ENCODE measurements around the gene CREG2.
A peak's percentile ranks its signal among the peaks of the same experiment; 100 is the strongest.

CREG2 gene

GRCh38 chr2:101387151-101387834 lies at the start of gene CREG2:
TSS of gene CREG2 (minus strand) at chr2:101387503. CDS start at chr2:101387457, 46 bp downstream.
- DNase-seq: peak; percentile 28

DNA sequence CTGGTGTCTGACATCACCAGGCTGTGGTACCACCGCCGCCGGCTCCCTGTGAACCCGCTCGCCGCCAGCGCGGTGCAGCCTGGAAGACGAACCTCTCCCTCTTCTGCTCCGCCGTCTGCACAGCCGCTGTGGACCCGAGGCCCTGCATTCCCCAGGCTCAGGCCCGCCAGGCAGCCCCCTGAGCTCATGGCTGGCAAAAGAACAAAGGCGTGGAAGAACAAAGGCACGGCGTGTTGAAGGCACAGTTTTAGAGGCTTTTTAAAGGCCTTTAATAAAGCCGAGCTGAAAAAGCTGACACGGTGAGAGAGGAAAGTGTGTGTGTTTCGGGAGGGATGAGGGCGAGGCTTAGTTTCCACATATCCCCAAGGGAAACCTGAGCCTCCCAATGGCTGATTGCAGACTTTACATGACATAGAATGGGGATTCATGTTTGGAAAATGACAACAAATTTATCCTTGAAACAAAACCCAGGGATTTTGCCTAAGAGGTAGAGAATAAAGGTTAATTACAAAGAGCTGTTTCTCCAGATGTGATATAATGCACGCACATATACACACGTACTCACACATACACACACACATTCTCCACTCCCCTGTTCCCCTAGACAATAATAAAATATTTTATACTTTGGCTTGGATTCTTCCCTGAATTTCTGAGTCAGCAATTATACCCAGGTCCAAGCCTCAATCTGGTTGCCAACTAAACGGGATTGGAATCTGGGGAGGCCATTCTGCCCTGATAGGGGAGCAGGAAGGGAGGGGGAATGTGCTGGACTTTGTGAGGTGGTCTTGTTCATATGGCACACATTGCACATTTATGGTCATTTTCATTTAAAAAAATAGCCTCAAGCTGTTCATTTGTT lies 47.9 kb upstream of the CREG2 start:
- DNase-seq: no peak

DNA sequence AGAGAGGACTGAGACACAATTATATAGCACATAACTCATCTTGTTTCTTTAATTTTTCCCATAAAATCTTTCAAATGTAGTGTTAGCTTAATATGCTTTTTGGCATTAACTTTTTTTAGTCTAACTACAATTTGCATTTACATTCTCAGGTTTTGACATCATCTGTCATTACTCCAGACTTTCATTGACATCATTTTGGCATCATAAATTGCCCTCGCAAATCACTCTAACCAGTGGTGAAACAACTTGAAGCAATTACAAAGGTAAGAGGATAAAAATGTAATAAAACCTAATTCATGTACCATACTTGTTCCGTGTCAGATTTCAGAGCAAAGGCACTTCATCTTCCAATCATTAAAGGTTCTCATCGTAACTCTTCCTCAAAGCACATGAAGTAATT lies 46.2 kb upstream of the CREG2 start:
- DNase-seq: no peak

DNA sequence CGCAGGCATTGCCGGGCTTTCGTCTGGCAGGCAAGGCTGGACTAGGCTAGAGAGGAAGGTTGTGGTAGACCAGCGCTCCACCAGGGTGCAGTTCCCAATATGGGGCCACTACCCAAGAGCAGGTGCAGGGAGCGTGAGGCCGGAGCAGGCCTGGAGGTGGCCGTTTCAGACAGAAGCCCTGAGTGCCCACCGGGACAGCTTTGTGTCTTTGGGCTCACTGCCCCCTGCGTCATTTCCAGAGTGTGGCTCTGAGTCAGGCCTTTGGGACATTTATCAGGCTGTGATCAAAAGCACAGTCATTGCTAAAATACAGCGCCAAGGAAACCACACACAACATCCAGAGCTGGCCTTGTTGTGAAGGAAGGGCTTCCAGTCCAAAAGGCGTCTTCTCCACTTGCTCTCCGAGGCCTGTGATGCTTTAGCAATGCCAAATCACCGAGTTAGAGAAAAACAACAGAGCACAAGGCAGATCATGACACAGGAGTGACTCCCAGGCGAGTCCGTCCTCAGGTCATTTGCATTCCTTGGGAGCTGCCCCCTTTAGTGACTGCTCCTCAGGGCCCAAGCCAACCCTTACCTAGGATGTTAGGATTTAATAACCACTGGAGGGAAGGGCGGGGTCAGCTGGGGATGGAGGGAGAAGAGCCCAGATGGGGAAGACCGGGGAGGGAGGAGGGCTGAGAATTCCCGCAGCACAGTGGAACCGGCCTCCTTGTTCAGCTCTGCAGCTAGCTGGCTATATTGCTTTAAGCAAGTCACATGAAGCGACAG lies 45.3 kb upstream of the CREG2 start:
- no peak for DNase-seq

DNA sequence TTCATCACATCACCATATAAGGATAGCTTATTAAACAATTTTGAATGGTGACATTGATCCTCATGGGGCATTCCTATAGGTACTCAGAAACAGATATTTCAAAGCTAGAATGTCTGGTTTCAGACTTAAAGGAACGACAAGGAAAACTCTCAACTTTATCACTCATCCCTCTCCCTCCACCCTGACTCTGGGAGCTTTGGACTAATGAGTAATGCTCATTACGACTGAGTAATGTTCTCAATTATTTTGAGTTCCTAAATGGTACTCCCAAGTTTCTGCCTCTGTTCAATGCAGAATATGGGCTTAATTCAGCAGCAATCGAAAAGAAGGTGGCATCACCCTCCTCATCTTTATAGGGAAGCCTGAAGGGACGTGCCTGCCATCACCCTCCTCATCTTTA lies 44.2 kb upstream of the CREG2 start:
- no peak for DNase-seq

DNA sequence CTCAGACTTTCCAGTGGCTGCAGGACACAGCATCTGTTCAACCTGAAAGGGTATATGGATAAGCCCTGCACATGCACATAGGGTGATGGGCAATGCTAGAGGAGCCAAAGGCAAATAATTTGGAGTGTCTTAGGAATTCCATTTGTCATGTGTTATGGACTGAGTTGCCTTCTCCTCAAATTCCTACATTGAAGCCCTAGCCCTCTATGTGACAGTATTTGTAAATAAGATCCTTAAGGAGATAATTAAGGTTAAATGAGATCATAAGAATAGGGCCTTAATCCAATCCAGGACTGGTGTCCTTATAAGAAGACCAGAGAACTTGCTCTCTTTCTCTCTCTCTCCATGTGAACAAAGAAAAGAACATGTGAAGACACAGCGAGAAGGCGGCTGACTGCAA lies 42.9 kb upstream of the CREG2 start:
- DNase-seq: no peak

DNA sequence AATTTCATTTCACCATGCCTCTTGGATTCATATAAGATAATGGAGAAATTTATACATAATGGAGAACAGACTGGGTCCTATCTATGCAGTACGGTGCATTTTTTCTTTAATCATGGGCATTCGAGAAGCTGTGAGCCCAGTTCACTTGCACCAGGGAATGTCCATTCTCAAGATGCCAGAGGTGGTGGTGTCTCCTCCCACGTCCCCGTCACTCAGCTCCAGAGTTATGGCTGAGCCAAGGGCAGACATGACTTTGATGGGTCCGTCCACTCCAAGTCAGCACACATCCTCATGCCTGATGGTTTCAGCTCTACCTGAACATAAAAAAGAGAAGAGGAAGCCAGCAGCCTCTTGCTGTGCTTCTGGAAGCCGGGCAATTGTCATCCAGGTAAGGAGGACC lies 42.1 kb upstream of the CREG2 start:
- no peak for DNase-seq

- no peak for DNase-seq
Observed at GRCh38 chr2:101428422-101429176, 41.3 kb upstream of the CREG2 start.

- no peak for DNase-seq
Observed at GRCh38 chr2:101427743-101428142, 40.4 kb upstream of the CREG2 start.

GRCh38 chr2:101427240-101427639 lies 39.9 kb upstream of the CREG2 start:
- no peak for DNase-seq

DNA sequence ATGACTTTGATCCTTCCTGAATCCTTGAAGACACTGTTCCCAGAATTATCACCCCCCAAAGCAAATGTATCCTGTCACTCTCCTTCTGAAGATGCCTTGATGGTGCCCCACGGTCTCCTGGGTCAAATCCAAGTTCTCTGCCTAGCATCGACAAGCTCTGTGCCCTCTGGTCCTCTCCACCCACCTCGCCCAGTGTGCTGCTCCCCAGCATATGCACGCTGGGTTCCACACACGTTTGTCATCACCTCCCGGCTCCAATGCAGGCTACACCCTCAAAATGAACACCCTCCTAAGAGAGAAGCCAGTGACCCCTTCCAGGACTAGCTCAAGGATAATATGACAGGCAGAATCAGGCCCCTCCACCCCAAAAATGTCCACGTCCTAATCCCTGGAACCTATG lies 39.5 kb upstream of the CREG2 start:
- DNase-seq: no peak

DNA sequence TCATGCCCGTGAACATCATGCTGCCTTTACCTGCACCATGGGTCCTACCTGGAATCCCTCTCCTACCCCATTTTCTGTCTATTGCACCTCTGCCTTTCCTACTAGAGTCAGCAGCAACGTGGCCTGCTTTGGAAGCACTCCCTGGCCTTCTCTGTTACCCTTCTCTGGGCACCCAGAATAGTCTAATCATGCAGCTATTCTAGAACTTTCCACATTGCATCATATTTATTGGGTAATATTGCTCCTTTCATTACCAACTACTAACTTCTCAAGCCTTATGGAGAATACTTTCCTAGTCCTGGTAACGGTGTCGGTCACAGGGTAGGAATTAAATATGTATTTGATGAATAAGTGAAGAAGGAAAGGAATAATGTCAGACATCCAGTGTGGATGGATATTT lies 33.3 kb upstream of the CREG2 start:
- no peak for DNase-seq

DNA sequence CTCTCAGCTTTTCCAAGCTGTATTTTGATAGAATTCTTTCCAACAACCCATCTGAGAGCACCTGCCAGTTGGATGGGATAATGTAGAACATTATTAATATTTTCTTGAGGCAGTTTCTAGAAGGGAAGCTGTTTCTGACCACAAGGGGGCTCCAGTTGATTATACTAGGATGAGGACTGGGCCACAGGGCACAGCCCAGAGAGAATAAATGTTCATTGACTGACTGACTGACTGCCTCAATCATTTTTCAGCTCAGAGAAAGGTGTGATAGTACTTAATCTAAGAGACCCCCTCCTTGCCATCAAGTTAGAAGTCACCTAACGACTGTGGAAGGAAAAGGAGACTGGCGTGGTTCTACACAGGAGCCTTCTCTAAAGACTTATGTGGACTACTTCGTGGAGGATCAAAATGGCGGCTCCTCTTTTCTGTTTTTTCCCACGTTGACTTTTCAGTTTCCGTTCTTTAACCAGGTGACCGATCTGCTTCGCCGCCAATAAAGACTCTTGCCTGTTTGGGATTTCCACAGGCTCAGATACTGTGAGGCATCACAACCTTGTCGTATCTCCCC lies 31.9 kb upstream of the CREG2 start:
- peak; percentile 70 for DNase-seq

GRCh38 chr2:101418460-101419095 lies 31.3 kb upstream of the CREG2 start:
- no peak for DNase-seq

- no peak for DNase-seq
Observed at GRCh38 chr2:101416609-101417008, 29.3 kb upstream of the CREG2 start.

- DNase-seq: no peak
Observed at GRCh38 chr2:101415884-101416283, 28.6 kb upstream of the CREG2 start.

GRCh38 chr2:101415220-101415619 lies 27.9 kb upstream of the CREG2 start:
- no peak for DNase-seq

DNA sequence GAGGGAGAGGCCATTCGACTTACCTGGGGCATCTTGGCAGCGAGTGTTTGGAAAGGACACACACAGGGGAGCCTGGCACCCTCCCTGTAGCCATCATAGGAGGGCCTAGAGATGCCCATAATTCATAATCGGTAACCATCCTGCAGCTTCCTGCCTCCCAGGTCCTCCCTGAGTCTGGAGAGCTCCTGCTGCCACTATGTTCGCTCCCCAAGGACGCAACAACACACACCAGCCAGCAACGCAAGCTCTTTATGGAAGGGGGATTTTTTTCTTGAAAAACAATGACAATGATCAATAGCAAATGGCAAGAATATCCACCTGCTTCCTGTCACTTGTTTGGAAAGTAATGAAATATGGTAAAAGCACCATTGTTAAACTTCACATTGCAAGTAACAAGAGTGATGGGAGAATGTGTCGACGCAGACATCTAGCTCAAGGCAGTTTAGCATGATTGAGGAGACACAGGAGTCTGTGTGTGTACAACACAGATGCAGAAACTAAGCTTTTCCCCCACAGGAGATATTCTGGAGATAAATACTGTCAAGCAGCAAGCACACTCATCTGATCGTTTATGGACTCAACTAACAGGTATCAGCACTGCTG lies 24.9 kb upstream of the CREG2 start:
- no peak for DNase-seq

DNA sequence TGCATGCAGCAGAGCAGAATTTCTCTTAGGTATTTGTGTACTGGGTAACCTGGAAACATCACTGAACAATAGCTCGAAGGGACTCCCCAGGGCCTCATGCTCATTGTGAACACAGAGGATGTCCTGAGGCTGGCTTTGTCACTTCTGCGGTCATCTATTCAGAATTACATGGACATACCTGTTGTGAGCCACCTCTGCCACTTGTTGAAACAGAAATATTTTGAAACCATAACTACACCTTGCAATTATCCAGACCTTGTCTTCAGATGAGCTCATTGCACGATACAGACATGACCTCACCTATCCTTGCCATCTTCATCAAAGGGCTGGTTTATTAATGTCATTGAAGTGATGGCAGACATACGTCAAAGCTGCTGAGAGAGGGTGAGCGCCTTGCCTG lies 23.4 kb upstream of the CREG2 start:
- DNase-seq: no peak

DNA sequence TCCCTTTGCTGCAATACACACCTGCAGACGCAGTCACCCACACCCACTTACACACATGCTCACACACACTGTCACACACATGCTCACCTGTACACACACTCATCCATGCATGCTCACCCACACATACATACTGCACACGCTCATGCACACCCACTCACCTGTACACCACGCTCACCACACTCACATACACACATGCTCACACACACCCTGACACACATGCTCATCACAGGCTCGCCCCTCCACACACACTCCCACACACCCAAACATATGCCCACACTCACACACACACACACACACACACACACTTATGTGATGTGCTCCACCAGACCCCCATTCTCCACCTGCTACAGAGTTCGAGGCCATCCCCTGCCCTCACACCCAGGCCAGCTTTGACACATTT lies 22.8 kb upstream of the CREG2 start:
- DNase-seq: no peak

DNA sequence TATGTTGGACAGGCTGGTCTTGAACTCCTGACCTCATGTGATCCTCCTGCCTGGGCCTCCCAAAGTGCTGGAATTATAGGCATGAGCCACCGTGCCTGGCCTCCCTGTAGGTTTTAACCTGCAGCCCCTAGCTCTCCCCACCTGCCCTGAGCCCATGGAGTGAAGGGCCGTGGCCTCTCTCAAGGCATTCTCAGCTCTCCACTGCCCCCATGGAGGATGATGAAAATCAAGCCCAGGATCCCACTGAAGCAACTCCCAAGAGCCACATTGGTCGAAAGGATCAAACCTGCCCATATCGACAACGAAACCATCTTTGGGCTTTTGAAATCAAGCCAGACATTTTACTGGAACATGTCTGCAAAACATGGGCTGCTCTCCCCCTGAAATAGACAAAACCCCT lies 22.4 kb upstream of the CREG2 start:
- no peak for DNase-seq

- DNase-seq: no peak
Observed at GRCh38 chr2:101408925-101409324, 21.6 kb upstream of the CREG2 start.
